MCF 10A (cell line): ENCODE data around the gene DHX35. TPM values are rescaled to one million over a fixed set of nuclear protein-coding genes. Genes with fewer than 3 reads are reported as not detected.

Experiments used
- BruUV-seq: library from RNA; stranded (reverse); fragments of 400-500 nt; replicated peaks from 2 replicates; lab custom pipeline; 2021; lab: Mats Ljungman, UMichigan
- CTCF ChIA-PET: fragments of 300-600 bp; sonication (Branson Sonifier 250); formaldehyde crosslinking; extraction: SDS; loops from one replicate; lab custom pipeline; 2021; ENCODE audit warnings: antibody characterized with exemption, inconsistent platforms; lab: Yijun Ruan, JAX
- POLR2A ChIA-PET: fragments of 300-600, 350-650 bp; sonication (Branson Sonifier 250); formaldehyde crosslinking; extraction: SDS; loops from one replicate; lab custom pipeline; 2020; ENCODE audit warnings: antibody characterized with exemption, inconsistent platforms; lab: Yijun Ruan, JAX
- DNase-seq: peaks from one replicate; pipeline ENCODE4 v3.0.0-alpha.2; 2018; ENCODE audit not compliant: unreplicated experiment
- H3K27ac Mint-ChIP-seq: one replicate; pipeline ENCODE4 v1.8.0; 2022; ENCODE audit warnings: mild to moderate bottlenecking, low read depth, mixed read lengths; ENCODE audit not compliant: unreplicated experiment
- H3K27me3 Mint-ChIP-seq: one replicate; pipeline ENCODE4 v1.8.0; 2022; ENCODE audit warnings: mixed read lengths; ENCODE audit not compliant: insufficient read depth, unreplicated experiment
- H3K36me3 Mint-ChIP-seq: one replicate; pipeline ENCODE4 v1.8.0; 2022; ENCODE audit warnings: mild to moderate bottlenecking, moderate library complexity, mixed read lengths; ENCODE audit not compliant: insufficient read depth, unreplicated experiment
- H3K4me1 Mint-ChIP-seq: one replicate; pipeline ENCODE4 v1.8.0; 2022; ENCODE audit warnings: mixed read lengths; ENCODE audit not compliant: insufficient read depth, unreplicated experiment
- H3K4me3 Mint-ChIP-seq: one replicate; pipeline ENCODE4 v1.8.0; 2022; ENCODE audit warnings: mild to moderate bottlenecking, moderate library complexity, mixed read lengths; ENCODE audit not compliant: unreplicated experiment
- H3K9me3 Mint-ChIP-seq: one replicate; pipeline ENCODE4 v1.8.0; 2022; ENCODE audit warnings: mixed read lengths; ENCODE audit not compliant: unreplicated experiment
- CTCF ChIP-seq: fragments of 200-600 bp; IDR thresholded peaks from one replicate; pipeline ENCODE4 v1.8.0; 2022; ENCODE audit warnings: antibody characterized with exemption, mild to moderate bottlenecking; ENCODE audit not compliant: unreplicated experiment
- intact Hi-C: fragments of 100-400 bp; cut with micrococcal nuclease; formaldehyde crosslinking; loops from 2 replicates; pipeline ENCODE4 v1.14.1; 2022
- total RNA-seq: library from RNA; stranded (reverse); gene quantifications from 2 replicates; pipeline ENCODE4 v1.2.3, GENCODE V29; 2022

Gene DHX35
- total RNA-seq, 1 experiment from 2014 or later = 7.8 TPM

GRCh38 chr20:39038495-39038894, 76.4 kb downstream of the DHX35 start:
- no peak for TF ChIP-seq CTCF
- no peak overlapping the region for H3K27ac Mint-ChIP-seq
- BruUV-seq = no TSS peak
- no peak for DNase-seq
- CTCF ChIA-PET = interaction anchor here (0.5 to 6.3 kb wide), 6 partner anchors 10 to 825 kb away, joined by 3 to 80 read pairs (median 7); no protein-coding TSS in a partner anchor
- no peak overlapping the region for H3K4me3 Mint-ChIP-seq
- no peaks in the 10 kb centered on the region for H3K27me3 Mint-ChIP-seq
- POLR2A ChIA-PET = interaction anchor here (0.5 to 1.2 kb wide), 5 partner anchors 9 to 110 kb away, joined by 3 to 4 read pairs (median 3); no protein-coding TSS in a partner anchor
- peaks cover 59% of the 10 kb centered on the region for H3K36me3 Mint-ChIP-seq
- H3K4me1 Mint-ChIP-seq = peaks cover 14% of the 10 kb centered on the region
- intact Hi-C loops = no loop called here
- no peaks in the 10 kb centered on the region for H3K9me3 Mint-ChIP-seq

- Mint-ChIP-seq H3K4me1 (peaks cover 16% of the 10 kb centered on the region), H3K36me3 (peaks cover 56% of the 10 kb centered on the region), H3K9me3 (no peaks in the 10 kb centered on the region), H3K27me3 (no peaks in the 10 kb centered on the region), H3K4me3 (no peak overlapping the region), H3K27ac (no peak overlapping the region)
- DNase-seq = no peak
- BruUV-seq = no TSS peak
- intact Hi-C loops = no loop called here
- ChIA-PET CTCF (interaction anchor here (0.5 to 6.3 kb wide), 9 partner anchors 10 to 1921 kb away, joined by 3 to 80 read pairs (median 4); partner anchors contain the start of gene DHX35), POLR2A (interaction anchor here (0.7 to 1.2 kb wide), 3 partner anchors 10 to 321 kb away, joined by 3 to 4 read pairs (median 4); no protein-coding TSS in a partner anchor)
- TF ChIP-seq CTCF = no peak
Measured at GRCh38 chr20:39039261-39039660, 77.1 kb downstream of the DHX35 start.

- no peaks in the 10 kb centered on the region for H3K27me3 Mint-ChIP-seq
- intact Hi-C loops = loop anchor here (10.0 kb wide), 1 partner anchor 285 kb away; no protein-coding TSS in a partner anchor
- ChIA-PET CTCF (interaction anchor here (0.5 to 6.3 kb wide), 7 partner anchors 9 to 147 kb away, joined by 3 to 80 read pairs (median 6); no protein-coding TSS in a partner anchor), POLR2A (interaction anchor here (0.7 to 1.8 kb wide), 2 partner anchors 77 to 320 kb away, joined by 4 to 8 read pairs; partner anchors contain the start of gene DHX35)
- TF ChIP-seq CTCF = no peak
- H3K4me3 Mint-ChIP-seq = no peak overlapping the region
- peaks cover 16% of the 10 kb centered on the region for H3K4me1 Mint-ChIP-seq
- DNase-seq = no peak
- peaks cover 51% of the 10 kb centered on the region for H3K36me3 Mint-ChIP-seq
- no peaks in the 10 kb centered on the region for H3K9me3 Mint-ChIP-seq
- no TSS peak for BruUV-seq
- peak overlapping the region; percentile 31 for H3K27ac Mint-ChIP-seq
Measured at GRCh38 chr20:39040116-39040515, 78.0 kb downstream of the DHX35 start.

GRCh38 chr20:39041067-39041466, 78.9 kb downstream of the DHX35 start:
- no peaks in the 10 kb centered on the region for H3K9me3 Mint-ChIP-seq
- BruUV-seq = no TSS peak
- no peak overlapping the region for H3K4me3 Mint-ChIP-seq
- no peaks in the 10 kb centered on the region for H3K27me3 Mint-ChIP-seq
- peaks cover 16% of the 10 kb centered on the region for H3K4me1 Mint-ChIP-seq
- H3K36me3 Mint-ChIP-seq = peaks cover 42% of the 10 kb centered on the region
- DNase-seq = no peak
- ChIA-PET POLR2A (interaction anchor here (0.7 to 1.8 kb wide), 5 partner anchors 9 to 78 kb away, joined by 3 to 8 read pairs (median 4); partner anchors contain the start of gene DHX35), CTCF (interaction anchor here (0.5 to 6.3 kb wide), 11 partner anchors 8 to 395 kb away, joined by 3 to 80 read pairs (median 3); no protein-coding TSS in a partner anchor)
- no peak overlapping the region for H3K27ac Mint-ChIP-seq
- TF ChIP-seq CTCF = no peak
- intact Hi-C loops = loop anchor here (10.0 kb wide), 1 partner anchor 286 kb away; no protein-coding TSS in a partner anchor
